ENCODE data around the gene PLEKHS1.
"Not testable (repeated sequence)": the region's sequence is repeated elsewhere in the genome, so short reads cannot be mapped to it uniquely, and the experiment has no call there.

Gene PLEKHS1

GRCh38 chr10:113770346-113770745 is 18.9 kb downstream of the PLEKHS1 start:
- H3K4me3 ChIP-seq (ENCODE audit: low read depth, low read length): no peak overlapping the region
- no peak for TF ChIP-seq CTCF (IDR thresholded peaks at IDR 0.05; ENCODE audit: borderline replicate concordance, insufficient read depth, low read depth, low read length)

- not testable (repeated sequence) for H3K4me3 ChIP-seq (ENCODE audit: low read depth, low read length)
Measured at GRCh38 chr10:113771131-113771530, 19.6 kb downstream of the PLEKHS1 start.

- no peak for TF ChIP-seq CTCF (IDR thresholded peaks at IDR 0.05; ENCODE audit: borderline replicate concordance, insufficient read depth, low read depth, low read length)
- H3K4me3 ChIP-seq (ENCODE audit: low read depth, low read length): no peak overlapping the region
Measured at GRCh38 chr10:113775686-113776294, 24.3 kb downstream of the PLEKHS1 start.

- no peak overlapping the region for H3K4me3 ChIP-seq (ENCODE audit: low read depth, low read length)
- no peak for TF ChIP-seq CTCF (IDR thresholded peaks at IDR 0.05; ENCODE audit: borderline replicate concordance, insufficient read depth, low read depth, low read length)
Measured at GRCh38 chr10:113776553-113776952, 25.1 kb downstream of the PLEKHS1 start.

- no peak overlapping the region for H3K4me3 ChIP-seq (ENCODE audit: low read depth, low read length)
- peak; percentile 24; the same call in 1 of the 2 replicates for TF ChIP-seq CTCF (IDR thresholded peaks at IDR 0.05; ENCODE audit: borderline replicate concordance, insufficient read depth, low read depth, low read length)
Measured at GRCh38 chr10:113780681-113781250, 29.3 kb downstream of the PLEKHS1 start.

GRCh38 chr10:113782367-113782766 is 30.9 kb downstream of the PLEKHS1 start:
- TF ChIP-seq CTCF (IDR thresholded peaks at IDR 0.05; ENCODE audit: borderline replicate concordance, insufficient read depth, low read depth, low read length): no peak
- H3K4me3 ChIP-seq (ENCODE audit: low read depth, low read length): no peak overlapping the region

GRCh38 chr10:113782986-113783704 is 31.7 kb downstream of the PLEKHS1 start:
- no peak for TF ChIP-seq CTCF (IDR thresholded peaks at IDR 0.05; ENCODE audit: borderline replicate concordance, insufficient read depth, low read depth, low read length)
- no peak overlapping the region for H3K4me3 ChIP-seq (ENCODE audit: low read depth, low read length)
